Astrocyte (in vitro differentiated cells and primary cell): ENCODE results near the gene LSM14B. TPM values are rescaled to one million over a fixed set of nuclear protein-coding genes. Genes with fewer than 3 reads are reported as not detected.

Source experiments
- DNase-seq: peaks from one replicate; pipeline ENCODE4 v3.0.0-alpha.2; 2010; ENCODE audit warnings: low read depth
- FAIRE-seq: peaks from 2 replicates; lab custom pipeline; 2011; peaks lifted over from hg19 to GRCh38; lab: Jason Lieb, UNC
- H2AFZ ChIP-seq: 2 replicates; pipeline ENCODE4 v1.6.0; 2012; ENCODE audit warnings: low read depth, low read length, inconsistent platforms
- H3K27ac ChIP-seq: 2 replicates; pipeline ENCODE4 v1.5.1; 2011; ENCODE audit warnings: low read depth, low read length, inconsistent platforms
- H3K27me3 ChIP-seq: 2 replicates; pipeline ENCODE4 v1.6.0; 2011; ENCODE audit warnings: low read length, inconsistent platforms; ENCODE audit not compliant: insufficient read depth
- H3K36me3 ChIP-seq: 2 replicates; pipeline ENCODE4 v1.5.1; 2011; ENCODE audit warnings: low read length, inconsistent platforms; ENCODE audit not compliant: insufficient read depth
- H3K4me1 ChIP-seq: 2 replicates; pipeline ENCODE4 v1.5.1; 2011; ENCODE audit warnings: low read length, inconsistent platforms; ENCODE audit not compliant: insufficient read depth
- H3K4me2 ChIP-seq: 2 replicates; pipeline ENCODE4 v1.6.0; 2012; ENCODE audit warnings: low read length, inconsistent platforms
- H3K4me3 ChIP-seq: 2 replicates; pipeline ENCODE4 v1.5.1; 2011; ENCODE audit warnings: low read depth, mild to moderate bottlenecking, low read length, inconsistent platforms; ENCODE audit not compliant: insufficient read depth
- H3K79me2 ChIP-seq: 2 replicates; pipeline ENCODE4 v1.6.0; 2012; ENCODE audit warnings: mild to moderate bottlenecking, low read length, inconsistent platforms; ENCODE audit not compliant: insufficient read depth
- H3K9ac ChIP-seq: 2 replicates; pipeline ENCODE4 v1.6.0; 2012; ENCODE audit warnings: mild to moderate bottlenecking, low read length, inconsistent platforms
- H3K9me3 ChIP-seq: 2 replicates; pipeline ENCODE4 v1.5.1; 2012; ENCODE audit warnings: low read depth, mild to moderate bottlenecking, low read length, inconsistent platforms; ENCODE audit not compliant: insufficient read depth
- H4K20me1 ChIP-seq: 2 replicates; pipeline ENCODE4 v1.6.0; 2012; ENCODE audit warnings: low read length, inconsistent platforms; ENCODE audit not compliant: insufficient read depth
- H3K27ac Mint-ChIP-seq: one replicate; pipeline ENCODE4 v1.8.0; 2021; ENCODE audit warnings: mild to moderate bottlenecking, mixed read lengths; ENCODE audit not compliant: unreplicated experiment
- H3K27me3 Mint-ChIP-seq: one replicate; pipeline ENCODE4 v1.8.0; 2021; ENCODE audit warnings: low read depth, mixed read lengths; ENCODE audit not compliant: unreplicated experiment
- H3K36me3 Mint-ChIP-seq: one replicate; pipeline ENCODE4 v1.8.0; 2021; ENCODE audit warnings: low read depth, mixed read lengths; ENCODE audit not compliant: unreplicated experiment
- H3K4me1 Mint-ChIP-seq: one replicate; pipeline ENCODE4 v1.8.0; 2021; ENCODE audit warnings: low read depth, mixed read lengths; ENCODE audit not compliant: unreplicated experiment
- H3K4me3 Mint-ChIP-seq: one replicate; pipeline ENCODE4 v1.8.0; 2021; ENCODE audit warnings: mild to moderate bottlenecking, moderate library complexity, mixed read lengths; ENCODE audit not compliant: unreplicated experiment
- H3K9me3 Mint-ChIP-seq: one replicate; pipeline ENCODE4 v1.8.0; 2021; ENCODE audit warnings: mild to moderate bottlenecking, mixed read lengths; ENCODE audit not compliant: unreplicated experiment
- EZH2 ChIP-seq: IDR thresholded peaks from 2 replicates; pipeline ENCODE4 v1.6.1; 2012; ENCODE audit warnings: mild to moderate bottlenecking, low read length, inconsistent platforms; ENCODE audit not compliant: insufficient read depth
- total RNA-seq: library from RNA; stranded (reverse); gene quantifications from 2 replicates; pipeline ENCODE4 v1.2.1, GENCODE V29; 2021
- TF ChIP-seq, protein P1 (sequence below): IDR thresholded peaks from 2 replicates; pipeline ENCODE4 v1.5.1; 2011; ENCODE audit warnings: low read depth, mild to moderate bottlenecking, inconsistent platforms, low read length, moderate library complexity; ENCODE audit not compliant: insufficient read depth

The LSM14B gene
- total RNA-seq, 1 donor from 2014 or later, result 27.1 TPM

DNA sequence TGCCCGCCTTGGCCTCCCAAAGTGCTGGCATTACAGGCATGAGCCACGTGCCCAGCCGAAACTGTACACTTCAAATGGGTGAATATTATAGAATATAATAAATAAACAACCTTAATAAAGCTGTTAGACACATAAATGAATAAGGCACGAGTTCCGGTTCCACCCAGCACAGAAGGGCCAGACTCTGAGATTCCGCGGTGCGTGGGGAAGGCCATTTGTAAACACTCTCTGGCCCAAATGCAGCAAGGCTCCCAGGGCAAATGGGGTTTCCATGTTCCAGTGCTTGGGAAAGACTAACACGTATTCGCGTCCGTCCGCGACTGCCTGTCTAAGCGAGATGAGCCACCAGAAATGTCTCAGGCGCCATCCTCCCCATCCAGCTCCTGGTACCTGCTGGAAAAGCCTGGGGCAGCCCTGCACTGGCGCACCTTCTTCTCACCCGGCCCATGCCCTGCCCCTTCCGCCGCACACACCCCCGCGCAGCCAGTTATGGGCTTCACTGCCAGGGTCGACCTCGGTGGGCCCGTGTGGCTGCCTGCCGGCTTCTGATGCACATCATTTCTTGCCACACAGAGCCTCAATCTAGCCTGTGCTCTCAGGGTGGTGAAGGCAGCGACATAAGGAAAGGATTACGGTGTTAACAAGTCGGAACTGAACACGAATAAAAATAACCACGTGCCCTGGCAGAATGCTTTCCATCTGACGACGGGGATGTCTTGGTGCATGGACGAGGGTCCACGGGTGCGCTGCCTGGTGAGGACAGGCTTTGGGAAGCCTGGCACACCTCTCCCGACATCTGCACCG lies 5.5 kb upstream of the LSM14B start:
- no peak overlapping the region for H3K4me3 ChIP-seq
- Mint-ChIP-seq H3K4me3 (no peak overlapping the region), H3K4me1 (no peaks in the 10 kb centered on the region), H3K27ac (no peak overlapping the region), H3K9me3 (peaks cover 6% of the 10 kb centered on the region), H3K27me3 (peaks cover 34% of the 10 kb centered on the region), H3K36me3 (peaks cover 4% of the 10 kb centered on the region)
- no peaks in the 10 kb centered on the region for H3K79me2 ChIP-seq
- peaks cover 21% of the 10 kb centered on the region for H3K27me3 ChIP-seq
- no peak overlapping the region for H3K4me2 ChIP-seq
- H3K4me1 ChIP-seq, result no peaks in the 10 kb centered on the region
- DNase-seq, result no peak
- H3K9me3 ChIP-seq, result peaks cover 8% of the 10 kb centered on the region
- no peak overlapping the region for H3K9ac ChIP-seq
- TF ChIP-seq, protein P1, sequence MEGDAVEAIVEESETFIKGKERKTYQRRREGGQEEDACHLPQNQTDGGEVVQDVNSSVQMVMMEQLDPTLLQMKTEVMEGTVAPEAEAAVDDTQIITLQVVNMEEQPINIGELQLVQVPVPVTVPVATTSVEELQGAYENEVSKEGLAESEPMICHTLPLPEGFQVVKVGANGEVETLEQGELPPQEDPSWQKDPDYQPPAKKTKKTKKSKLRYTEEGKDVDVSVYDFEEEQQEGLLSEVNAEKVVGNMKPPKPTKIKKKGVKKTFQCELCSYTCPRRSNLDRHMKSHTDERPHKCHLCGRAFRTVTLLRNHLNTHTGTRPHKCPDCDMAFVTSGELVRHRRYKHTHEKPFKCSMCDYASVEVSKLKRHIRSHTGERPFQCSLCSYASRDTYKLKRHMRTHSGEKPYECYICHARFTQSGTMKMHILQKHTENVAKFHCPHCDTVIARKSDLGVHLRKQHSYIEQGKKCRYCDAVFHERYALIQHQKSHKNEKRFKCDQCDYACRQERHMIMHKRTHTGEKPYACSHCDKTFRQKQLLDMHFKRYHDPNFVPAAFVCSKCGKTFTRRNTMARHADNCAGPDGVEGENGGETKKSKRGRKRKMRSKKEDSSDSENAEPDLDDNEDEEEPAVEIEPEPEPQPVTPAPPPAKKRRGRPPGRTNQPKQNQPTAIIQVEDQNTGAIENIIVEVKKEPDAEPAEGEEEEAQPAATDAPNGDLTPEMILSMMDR, result no peak
- TF ChIP-seq EZH2, result no peak
- H3K27ac ChIP-seq, result no peak overlapping the region
- no peak overlapping the region for H2AFZ ChIP-seq
- H4K20me1 ChIP-seq, result no peaks in the 10 kb centered on the region
- no peak for FAIRE-seq
- H3K36me3 ChIP-seq, result no peaks in the 10 kb centered on the region

DNA sequence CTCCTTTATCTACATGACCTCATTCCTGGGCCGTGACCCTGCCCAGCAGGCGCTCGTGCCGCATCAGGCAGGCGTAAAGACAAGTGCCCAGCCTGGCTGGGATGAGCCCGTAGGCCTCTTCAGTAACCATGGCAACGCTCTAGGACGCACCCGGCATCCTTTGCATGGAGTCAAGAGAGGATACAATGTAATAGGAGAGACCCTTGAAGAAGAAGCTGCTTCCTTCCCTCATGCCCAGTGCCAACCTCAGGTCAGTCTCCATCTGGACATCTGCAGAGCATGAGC lies 5.0 kb upstream of the LSM14B start:
- TF ChIP-seq, protein P1, result no peak
- no peak for TF ChIP-seq EZH2
- Mint-ChIP-seq H3K4me1 (no peaks in the 10 kb centered on the region), H3K36me3 (peaks cover 4% of the 10 kb centered on the region), H3K4me3 (no peak overlapping the region), H3K9me3 (peaks cover 6% of the 10 kb centered on the region), H3K27ac (no peak overlapping the region), H3K27me3 (peaks cover 34% of the 10 kb centered on the region)
- H3K79me2 ChIP-seq, result no peaks in the 10 kb centered on the region
- no peaks in the 10 kb centered on the region for H3K4me1 ChIP-seq
- H3K27ac ChIP-seq, result no peak overlapping the region
- no peak overlapping the region for H3K9ac ChIP-seq
- peaks cover 21% of the 10 kb centered on the region for H3K27me3 ChIP-seq
- peaks cover 8% of the 10 kb centered on the region for H3K9me3 ChIP-seq
- FAIRE-seq (no peak), DNase-seq (no peak)
- H2AFZ ChIP-seq, result no peak overlapping the region
- no peak overlapping the region for H3K4me3 ChIP-seq
- H3K4me2 ChIP-seq, result no peak overlapping the region
- H4K20me1 ChIP-seq, result no peaks in the 10 kb centered on the region
- H3K36me3 ChIP-seq, result no peaks in the 10 kb centered on the region

DNA sequence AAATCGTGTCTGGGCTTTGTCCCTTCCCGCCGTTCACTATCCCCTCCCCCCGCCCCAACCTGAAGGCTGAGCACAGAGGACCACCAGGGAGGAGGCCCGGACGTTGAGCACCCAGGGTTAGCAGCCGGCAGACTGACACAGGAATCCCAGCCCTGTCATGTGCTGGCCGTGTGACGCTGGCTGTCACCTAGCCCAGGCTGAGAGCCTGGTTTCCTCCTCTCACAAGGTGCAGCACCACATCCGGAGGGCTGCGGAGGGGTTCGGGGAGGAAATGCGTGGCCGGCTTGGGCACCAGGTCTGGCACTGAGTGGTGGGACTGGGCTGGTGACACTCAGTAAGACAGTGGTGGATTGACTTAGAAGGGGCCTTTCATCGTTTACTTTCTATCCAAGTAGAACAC lies 4.6 kb upstream of the LSM14B start:
- Histone ChIP-seq H3K27ac (no peak overlapping the region), H2AFZ (no peak overlapping the region), H3K4me3 (no peak overlapping the region), H3K36me3 (no peaks in the 10 kb centered on the region), H3K4me2 (no peak overlapping the region), H3K79me2 (no peaks in the 10 kb centered on the region), H3K4me1 (no peaks in the 10 kb centered on the region), H3K9me3 (peaks cover 8% of the 10 kb centered on the region), H4K20me1 (no peaks in the 10 kb centered on the region), H3K27me3 (peaks cover 21% of the 10 kb centered on the region), H3K9ac (no peak overlapping the region)
- Mint-ChIP-seq H3K9me3 (peaks cover 6% of the 10 kb centered on the region), H3K27me3 (peaks cover 34% of the 10 kb centered on the region), H3K4me1 (no peaks in the 10 kb centered on the region), H3K27ac (no peak overlapping the region), H3K4me3 (no peak overlapping the region), H3K36me3 (peaks cover 4% of the 10 kb centered on the region)
- no peak for DNase-seq
- TF ChIP-seq, protein P1, result no peak
- no peak for TF ChIP-seq EZH2
- FAIRE-seq, result no peak
